A673 (cell line): ENCODE results near the gene EIF2A.

Experiments used
- EZH2 ChIP-seq: fragments of 200-600 bp; sonication (generic); IDR thresholded peaks from 2 replicates; pipeline ENCODE4 v1.6.1; 2017; ENCODE audit warnings: borderline replicate concordance, low read depth, mild to moderate bottlenecking, mixed read lengths, antibody characterized with exemption, low read length; ENCODE audit not compliant: poor library complexity, severe bottlenecking
- TF ChIP-seq, protein P1 (sequence below): fragments of 300-800, 200-600 bp; sonication (generic); conservative IDR thresholded peaks from 2 replicates; pipeline ENCODE4 v1.5.1; 2017; ENCODE audit warnings: low read depth, mild to moderate bottlenecking, antibody characterized with exemption, low read length, moderate library complexity, mixed read lengths

DNA sequence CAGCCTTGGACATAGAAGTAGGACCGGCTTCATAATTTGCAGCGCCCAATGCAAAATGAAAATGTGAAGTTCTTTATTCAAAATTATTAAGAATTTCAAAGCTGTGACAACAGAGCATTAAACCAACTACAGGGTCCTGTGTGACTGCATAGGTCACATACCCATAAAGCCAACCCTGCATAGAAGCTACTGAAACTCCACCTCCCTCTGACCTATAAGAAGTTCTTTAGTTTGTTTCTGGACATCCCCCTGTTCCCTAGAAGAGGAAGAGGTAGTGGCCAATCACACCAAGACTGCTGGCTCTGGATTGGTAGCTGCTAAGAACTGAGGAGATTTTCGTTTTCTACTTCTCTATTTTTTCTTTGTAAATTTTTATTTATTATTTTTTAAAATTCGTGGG, 47.6 kb downstream of the EIF2A start:
- TF ChIP-seq, protein P1, sequence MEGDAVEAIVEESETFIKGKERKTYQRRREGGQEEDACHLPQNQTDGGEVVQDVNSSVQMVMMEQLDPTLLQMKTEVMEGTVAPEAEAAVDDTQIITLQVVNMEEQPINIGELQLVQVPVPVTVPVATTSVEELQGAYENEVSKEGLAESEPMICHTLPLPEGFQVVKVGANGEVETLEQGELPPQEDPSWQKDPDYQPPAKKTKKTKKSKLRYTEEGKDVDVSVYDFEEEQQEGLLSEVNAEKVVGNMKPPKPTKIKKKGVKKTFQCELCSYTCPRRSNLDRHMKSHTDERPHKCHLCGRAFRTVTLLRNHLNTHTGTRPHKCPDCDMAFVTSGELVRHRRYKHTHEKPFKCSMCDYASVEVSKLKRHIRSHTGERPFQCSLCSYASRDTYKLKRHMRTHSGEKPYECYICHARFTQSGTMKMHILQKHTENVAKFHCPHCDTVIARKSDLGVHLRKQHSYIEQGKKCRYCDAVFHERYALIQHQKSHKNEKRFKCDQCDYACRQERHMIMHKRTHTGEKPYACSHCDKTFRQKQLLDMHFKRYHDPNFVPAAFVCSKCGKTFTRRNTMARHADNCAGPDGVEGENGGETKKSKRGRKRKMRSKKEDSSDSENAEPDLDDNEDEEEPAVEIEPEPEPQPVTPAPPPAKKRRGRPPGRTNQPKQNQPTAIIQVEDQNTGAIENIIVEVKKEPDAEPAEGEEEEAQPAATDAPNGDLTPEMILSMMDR = no peak
- TF ChIP-seq EZH2 = no peak
